Endothelial cell of umbilical vein (primary cell): ENCODE data around the gene CASP4. TPM values are rescaled to one million over a fixed set of nuclear protein-coding genes. Genes with fewer than 3 reads are reported as not detected.

Experiments used
- BruUV-seq: library from RNA; stranded (reverse); fragments of 400-500 nt; replicated peaks from 2 replicates; lab custom pipeline; 2021; lab: Mats Ljungman, UMichigan
- CTCF ChIA-PET: fragments of 300-600, 350-600 bp; sonication (Branson Sonifier 250); formaldehyde crosslinking; loops from one replicate; lab custom pipeline; 2021; ENCODE audit warnings: antibody characterized with exemption, inconsistent platforms; lab: Charles Lee
- POLR2A ChIA-PET: fragments of 300-600, 350-600 bp; sonication (Branson Sonifier 250); formaldehyde crosslinking; loops from one replicate; lab custom pipeline; 2021; ENCODE audit warnings: antibody characterized with exemption, inconsistent platforms; lab: Charles Lee
- DNase-seq: peaks from one replicate; pipeline ENCODE4 v3.0.0-alpha.2; 2011; ENCODE audit warnings: low read depth, low spot score
- FAIRE-seq: peaks from 2 replicates; lab custom pipeline; 2011; peaks lifted over from hg19 to GRCh38; lab: Jason Lieb, UNC
- H2AFZ ChIP-seq: 2 replicates; pipeline ENCODE4 v1.6.0; 2012; ENCODE audit warnings: low read depth, low read length, control low read depth, inconsistent platforms
- H3K27ac ChIP-seq: 2 replicates; pipeline ENCODE4 v1.5.1; 2011; ENCODE audit warnings: low read depth, mild to moderate bottlenecking, control low read depth, low read length, moderate library complexity; ENCODE audit not compliant: insufficient read depth
- H3K27me3 ChIP-seq, 2 experiments: 2 replicates each; pipeline versions ENCODE4 v1.6.0 to v1.6.1; 2011; ENCODE audit warnings: low read length in 2 of 2, mixed read lengths in 1 of 2; ENCODE audit not compliant: control insufficient read depth in 2 of 2, insufficient read depth in 2 of 2
- H3K36me3 ChIP-seq, 2 experiments: 2 replicates in 1 of 2; 3 replicates in 1 of 2; pipeline ENCODE4 v1.5.1; 2011; ENCODE audit warnings: low read length in 2 of 2, mild to moderate bottlenecking in 1 of 2, moderate library complexity in 1 of 2; ENCODE audit not compliant: control insufficient read depth in 2 of 2, insufficient read depth in 2 of 2; ENCODE audit errors: extremely low read depth in 1 of 2
- H3K4me1 ChIP-seq: 3 replicates; pipeline ENCODE4 v1.5.1; 2011; ENCODE audit warnings: mild to moderate bottlenecking, low read length; ENCODE audit not compliant: control insufficient read depth, insufficient read depth; ENCODE audit errors: extremely low read depth
- H3K4me2 ChIP-seq: 2 replicates; pipeline ENCODE4 v1.6.1; 2011; ENCODE audit warnings: low read length, control low read depth, mixed read lengths; ENCODE audit not compliant: insufficient read depth
- H3K4me3 ChIP-seq, 3 experiments: fragments of 200-600 bp in 1 of 3; sonication (generic), shearing (Covaris generic) in 1 of 3; replicated peaks in 1 of 3; 2 replicates each; pipeline ENCODE4 v1.5.1; 2011 to 2016; ENCODE audit warnings: control low read depth in 3 of 3, low read length in 3 of 3, mild to moderate bottlenecking in 2 of 3, inconsistent platforms in 1 of 3, low read depth in 1 of 3, moderate library complexity in 1 of 3; ENCODE audit not compliant: insufficient read depth in 1 of 3
- H3K79me2 ChIP-seq: 2 replicates; pipeline ENCODE4 v1.6.0; 2012; ENCODE audit warnings: low read length, inconsistent platforms; ENCODE audit not compliant: control insufficient read depth, insufficient read depth
- H3K9ac ChIP-seq: replicated peaks from 2 replicates; pipeline ENCODE3; 2011; ENCODE audit warnings: low read length, control low read depth; ENCODE audit not compliant: insufficient read depth; ENCODE audit errors: extremely low read depth
- H3K9me1 ChIP-seq: replicated peaks from 3 replicates; pipeline ENCODE4 v1.6.0; 2011; ENCODE audit warnings: mild to moderate bottlenecking, low read length; ENCODE audit not compliant: control insufficient read depth, insufficient read depth; ENCODE audit errors: extremely low read depth
- H3K9me3 ChIP-seq: replicated peaks from 2 replicates; pipeline ENCODE4 v1.5.1; 2012; ENCODE audit warnings: low read length, inconsistent platforms; ENCODE audit not compliant: control insufficient read depth, insufficient read depth
- H4K20me1 ChIP-seq: replicated peaks from 2 replicates; pipeline ENCODE3; 2011; ENCODE audit warnings: mild to moderate bottlenecking, low read length; ENCODE audit not compliant: control insufficient read depth, insufficient read depth; ENCODE audit errors: extremely low read depth
- CTCF ChIP-seq, 2 donors: IDR thresholded peaks; 1 replicate in 1 of 2; 2 replicates in 1 of 2; pipeline ENCODE4 v1.5.1; 2011; ENCODE audit warnings: low read length in 2 of 2, mild to moderate bottlenecking in 2 of 2, moderate library complexity in 2 of 2, control low read depth in 1 of 2, inconsistent platforms in 1 of 2, low read depth in 1 of 2; ENCODE audit not compliant: insufficient read depth in 1 of 2; ENCODE audit errors: extremely low read depth in 1 of 2
- EZH2 ChIP-seq: IDR thresholded peaks from 2 replicates; pipeline ENCODE4 v1.6.1; 2012; ENCODE audit warnings: borderline replicate concordance, low read depth, mild to moderate bottlenecking, moderate library complexity, low read length, inconsistent platforms; ENCODE audit not compliant: severe bottlenecking
- FOS ChIP-seq: IDR thresholded peaks from 2 replicates; pipeline ENCODE4 v1.6.1; 2011; ENCODE audit warnings: mild to moderate bottlenecking, low read length, moderate library complexity, borderline replicate concordance; ENCODE audit not compliant: insufficient read depth
- GATA2 ChIP-seq: IDR thresholded peaks from 2 replicates; pipeline ENCODE4 v1.7.0; 2011; ENCODE audit warnings: low read depth, mild to moderate bottlenecking, moderate library complexity, mixed read lengths, low read length; ENCODE audit not compliant: insufficient read length, insufficient read depth
- JUN ChIP-seq: IDR thresholded peaks from 2 replicates; pipeline ENCODE4 v1.6.1; 2011; ENCODE audit warnings: borderline replicate concordance, low read depth; ENCODE audit not compliant: insufficient read length, insufficient read depth
- MYC ChIP-seq: IDR thresholded peaks from one replicate; pipeline ENCODE4 v1.6.1; 2011; ENCODE audit warnings: mild to moderate bottlenecking, low read depth, low read length
- POLR2A ChIP-seq: IDR thresholded peaks from 2 replicates; pipeline ENCODE4 v1.6.1; 2012; ENCODE audit warnings: low read depth, mild to moderate bottlenecking, control low read depth, low read length
- POLR2AphosphoS5 ChIP-seq: IDR thresholded peaks from 2 replicates; pipeline ENCODE4 v1.6.1; 2012; ENCODE audit warnings: low read depth, mild to moderate bottlenecking, control low read depth, low read length, moderate library complexity; ENCODE audit not compliant: insufficient read depth
- dilution Hi-C: fragments of 300-500 bp; cut with MboI; formaldehyde crosslinking; loops from one replicate; pipeline ENCODE4 v1.15.0; 2019; ENCODE audit warnings: low sequenced_read_pairs; ENCODE audit not compliant: extremely low pct_ligation_motif_present
- intact Hi-C: fragments of 100-400 bp; cut with micrococcal nuclease; formaldehyde crosslinking; loops from one replicate; pipeline ENCODE4 v1.10.0; 2022
- polyA plus RNA-seq, 4 experiments: library from polyadenylated mRNA; depleted of rRNA in 3 of 4; stranded (reverse) in 3 of 4; unstranded in 1 of 4; fragments of >200 nt; gene quantifications; 2 replicates each; pipeline versions ENCODE4 v1.2.1 to v1.2.3, GENCODE V29; 2011 to 2012; ENCODE audit warnings: missing spikeins in 1 of 4
- total RNA-seq: library from RNA; stranded (reverse); gene quantifications from 2 replicates; pipeline ENCODE4 v1.2.3, GENCODE V29; 2021
- TF ChIP-seq, protein P1 (sequence below): IDR thresholded peaks from 2 replicates; pipeline ENCODE4 v1.6.1; 2011; ENCODE audit not compliant: insufficient read depth, insufficient read length

CASP4 gene
- total and polyA plus RNA-seq, 2 donors (not counting 3 experiments of a cell fraction or from before 2014, with no cell fraction given), result 83.1 to 89.1 TPM

DNA sequence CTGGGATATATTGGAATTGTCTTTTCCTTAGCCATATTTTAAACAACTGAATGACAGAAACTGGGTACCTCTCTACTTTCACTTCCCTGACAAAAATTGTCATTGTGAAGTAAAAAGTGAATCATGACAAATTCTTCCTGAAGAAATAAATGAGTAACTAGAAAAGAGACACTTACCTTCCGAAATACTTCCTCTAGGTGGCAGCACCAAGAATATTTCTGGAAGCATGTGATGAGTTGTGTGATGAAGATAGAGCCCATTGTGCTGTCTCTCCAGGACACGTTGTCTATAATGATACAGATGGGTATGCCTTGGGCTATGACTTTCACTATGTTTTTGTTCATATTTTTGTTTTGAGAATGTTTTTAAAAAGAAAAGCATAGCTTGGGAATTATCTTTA, 21.5 kb downstream of the CASP4 start:
- BruUV-seq, result no TSS peak
- Histone ChIP-seq H3K9me3 (no peaks in the 10 kb centered on the region), H3K4me2 (no peak overlapping the region), H3K27me3 (no peaks in the 10 kb centered on the region), H3K36me3 (peaks cover 17 to 22% of the 10 kb centered on the region in 2 experiments), H2AFZ (no peak overlapping the region), H3K4me1 (no peaks in the 10 kb centered on the region), H4K20me1 (no peaks in the 10 kb centered on the region), H3K9ac (no peak overlapping the region), H3K4me3 (no peak overlapping the region), H3K79me2 (no peaks in the 10 kb centered on the region), H3K27ac (no peak overlapping the region), H3K9me1 (no peaks in the 10 kb centered on the region)
- DNase-seq (peak; percentile 74), FAIRE-seq (peak; percentile 83)
- TF ChIP-seq JUN, result peak; percentile 3
- peak; percentile 33 to 35 for TF ChIP-seq CTCF (IDR thresholded peaks at IDR 0.05; ENCODE audit: extremely low read depth in 1 of 2, insufficient read depth in 1 of 2, low read depth in 1 of 2, low read length in 2 of 2)
- no peak for TF ChIP-seq MYC
- TF ChIP-seq, protein P1, sequence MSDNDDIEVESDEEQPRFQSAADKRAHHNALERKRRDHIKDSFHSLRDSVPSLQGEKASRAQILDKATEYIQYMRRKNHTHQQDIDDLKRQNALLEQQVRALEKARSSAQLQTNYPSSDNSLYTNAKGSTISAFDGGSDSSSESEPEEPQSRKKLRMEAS, result no peak
- intact Hi-C loops, result loop anchor here (1.0 to 5.0 kb wide), 3 partner anchors 100 to 915 kb away; no protein-coding TSS in a partner anchor
- dilution Hi-C loops, result no loop called here
- ChIA-PET POLR2A (no interaction called here), CTCF (interaction anchor here (0.6 to 3.9 kb wide), 16 partner anchors 15 to 1264 kb away, joined by 3 to 35 read pairs (median 3); partner anchors contain the start of gene CASP4)

DNA sequence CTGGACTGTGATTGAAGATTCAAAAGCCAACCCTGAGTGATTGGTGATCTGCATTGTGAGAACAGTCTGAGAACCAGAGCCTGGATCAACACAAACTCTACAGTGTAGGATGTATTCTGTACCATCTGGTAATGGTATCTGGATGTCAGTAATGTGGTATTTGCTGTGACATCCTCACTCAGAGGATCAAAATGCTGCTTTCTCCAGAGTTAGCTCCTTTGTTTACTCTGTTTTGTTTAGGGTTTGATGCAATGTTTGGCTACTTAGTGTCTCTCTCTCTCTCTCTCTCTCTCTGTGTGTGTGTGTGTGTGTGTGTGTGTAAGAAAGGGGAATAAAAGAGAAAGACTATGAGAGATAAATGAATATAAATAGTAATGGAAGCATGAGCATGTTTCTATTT, 24.3 kb downstream of the CASP4 start:
- intact Hi-C loops (no loop called here), dilution Hi-C loops (no loop called here)
- no peak overlapping the region for H2AFZ ChIP-seq
- no peak overlapping the region for H3K27ac ChIP-seq
- H3K4me3 ChIP-seq, result no peak overlapping the region
- TF ChIP-seq POLR2A (no peak), MYC (no peak), GATA2 (no peak), FOS (no peak), JUN (no peak), POLR2AphosphoS5 (no peak), EZH2 (no peak), CTCF (IDR thresholded peaks at IDR 0.05; ENCODE audit: extremely low read depth in 1 of 2, insufficient read depth in 1 of 2, low read depth in 1 of 2, low read length in 2 of 2) (no peak)
- TF ChIP-seq, protein P1, result no peak
- FAIRE-seq (no peak), DNase-seq (no peak)
- no peaks in the 10 kb centered on the region for H3K79me2 ChIP-seq
- H3K9ac ChIP-seq, result no peak overlapping the region
- ChIA-PET CTCF (interaction anchor here (3.9 kb wide), 1 partner anchor 919 kb away, joined by 35 read pairs; no protein-coding TSS in a partner anchor), POLR2A (no interaction called here)
- no peaks in the 10 kb centered on the region for H3K27me3 ChIP-seq
- BruUV-seq, result no TSS peak
- H3K9me3 ChIP-seq, result no peaks in the 10 kb centered on the region
- H3K4me2 ChIP-seq, result no peak overlapping the region
- H3K9me1 ChIP-seq, result no peaks in the 10 kb centered on the region
- H3K4me1 ChIP-seq, result no peaks in the 10 kb centered on the region
- peaks cover 9 to 13% of the 10 kb centered on the region in 2 experiments for H3K36me3 ChIP-seq
- H4K20me1 ChIP-seq, result no peaks in the 10 kb centered on the region
